ENCODE measurements around the gene HK3.

Gene HK3

DNA sequence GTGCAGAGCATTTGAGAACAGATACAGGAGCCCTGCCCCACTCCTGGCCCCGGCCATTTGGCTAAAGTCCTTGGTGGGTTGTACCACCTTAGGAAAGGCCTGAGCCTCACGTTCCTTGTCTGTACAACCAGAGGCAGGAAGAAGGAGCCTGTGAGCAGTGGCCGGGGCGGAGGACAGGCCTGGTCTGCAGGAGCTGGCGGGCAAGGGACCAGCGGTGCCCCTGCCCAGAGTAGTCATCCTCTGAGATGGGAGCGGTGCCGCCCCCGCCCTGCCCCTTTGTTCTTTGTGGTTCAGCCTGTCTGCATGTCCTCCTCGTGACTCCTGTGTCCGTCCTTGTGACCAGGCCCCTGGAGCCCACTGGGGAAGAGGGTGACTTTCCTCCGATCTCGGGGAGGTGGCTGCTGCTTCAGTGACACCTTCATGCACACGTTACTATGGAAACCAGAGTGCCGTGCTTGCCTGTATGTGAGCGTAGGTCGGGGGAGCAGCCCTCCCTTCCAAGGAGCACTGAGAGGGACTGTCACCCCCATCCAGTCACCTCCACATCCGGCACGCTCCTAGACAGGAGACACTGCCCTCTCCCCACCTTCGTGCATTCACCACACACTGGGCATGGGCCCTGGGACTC is 45.9 kb downstream of the HK3 start:
- Histone ChIP-seq H4K20me1 (ENCODE audit: insufficient read depth, low read length) (no peaks in the 10 kb centered on the region), H2AFZ (ENCODE audit: low read length) (no peak overlapping the region), H3F3A (ENCODE audit: insufficient read depth, low read length) (no peaks in the 10 kb centered on the region), H3K27ac (ENCODE audit: low read depth, low read length, poor library complexity, severe bottlenecking) (no peak overlapping the region), H3K27me3 (ENCODE audit: insufficient read depth, low read length) (peaks cover 12% of the 10 kb centered on the region), H3K4me3 (ENCODE audit: low read depth, low read length, poor library complexity, severe bottlenecking) (no peak overlapping the region), H3K4me2 (ENCODE audit: low read length) (no peak overlapping the region), H3K79me2 (ENCODE audit: insufficient read depth, low read length) (no peaks in the 10 kb centered on the region), H3K4me1 (ENCODE audit: insufficient read depth, low read length, severe bottlenecking) (no peaks in the 10 kb centered on the region), H3K9ac (ENCODE audit: low read length) (no peak overlapping the region), H3K36me3 (ENCODE audit: insufficient read depth, low read length) (no peaks in the 10 kb centered on the region), H3K9me2 (ENCODE audit: low read depth, low read length) (no peaks in the 10 kb centered on the region), H3K9me3 (ENCODE audit: low read length) (no peaks in the 10 kb centered on the region)
- TF ChIP-seq EZH2 (IDR thresholded peaks at IDR 0.05; ENCODE audit: borderline replicate concordance, low read length), result no peak
- TF ChIP-seq, protein P1, sequence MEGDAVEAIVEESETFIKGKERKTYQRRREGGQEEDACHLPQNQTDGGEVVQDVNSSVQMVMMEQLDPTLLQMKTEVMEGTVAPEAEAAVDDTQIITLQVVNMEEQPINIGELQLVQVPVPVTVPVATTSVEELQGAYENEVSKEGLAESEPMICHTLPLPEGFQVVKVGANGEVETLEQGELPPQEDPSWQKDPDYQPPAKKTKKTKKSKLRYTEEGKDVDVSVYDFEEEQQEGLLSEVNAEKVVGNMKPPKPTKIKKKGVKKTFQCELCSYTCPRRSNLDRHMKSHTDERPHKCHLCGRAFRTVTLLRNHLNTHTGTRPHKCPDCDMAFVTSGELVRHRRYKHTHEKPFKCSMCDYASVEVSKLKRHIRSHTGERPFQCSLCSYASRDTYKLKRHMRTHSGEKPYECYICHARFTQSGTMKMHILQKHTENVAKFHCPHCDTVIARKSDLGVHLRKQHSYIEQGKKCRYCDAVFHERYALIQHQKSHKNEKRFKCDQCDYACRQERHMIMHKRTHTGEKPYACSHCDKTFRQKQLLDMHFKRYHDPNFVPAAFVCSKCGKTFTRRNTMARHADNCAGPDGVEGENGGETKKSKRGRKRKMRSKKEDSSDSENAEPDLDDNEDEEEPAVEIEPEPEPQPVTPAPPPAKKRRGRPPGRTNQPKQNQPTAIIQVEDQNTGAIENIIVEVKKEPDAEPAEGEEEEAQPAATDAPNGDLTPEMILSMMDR (IDR thresholded peaks at IDR 0.05; ENCODE audit: low read length), result no peak

DNA sequence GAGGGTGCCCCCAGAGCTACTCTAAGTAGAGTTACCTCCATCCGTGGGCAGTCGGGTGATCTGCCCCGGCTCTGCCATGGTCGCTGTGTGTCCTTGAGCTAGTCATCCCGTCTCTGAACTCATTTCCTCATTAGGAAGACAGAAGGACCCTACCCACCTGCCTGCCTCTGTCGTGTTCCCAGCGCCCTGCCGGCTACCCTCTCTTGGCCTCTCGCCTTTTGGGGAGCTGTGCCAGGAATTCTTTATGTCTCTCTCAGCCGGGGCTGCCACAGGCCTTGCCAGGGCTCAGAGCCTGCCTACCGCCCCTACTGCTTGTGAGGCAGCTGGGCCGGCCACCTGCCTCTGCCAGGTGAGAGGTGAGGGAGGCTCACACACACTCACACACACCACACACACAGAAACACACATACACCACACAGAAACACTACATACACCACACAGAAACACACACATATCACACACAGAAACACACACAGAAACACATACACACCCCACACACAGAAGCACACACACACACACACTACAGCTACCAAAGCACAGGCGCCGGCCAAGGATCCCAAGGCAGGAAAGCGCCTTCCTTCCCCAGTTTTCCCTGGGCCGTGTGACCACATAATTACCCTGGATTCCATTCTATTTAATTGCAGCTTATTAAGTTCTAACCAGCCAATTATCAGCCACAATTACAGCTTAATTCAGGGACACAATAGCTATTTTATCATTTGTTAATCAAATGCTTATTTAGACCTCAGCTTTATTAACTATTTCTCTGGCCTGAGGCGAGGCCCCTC is 47.1 kb downstream of the HK3 start:
- H3K36me3 ChIP-seq (ENCODE audit: insufficient read depth, low read length), result no peaks in the 10 kb centered on the region
- H3K9ac ChIP-seq (ENCODE audit: low read length), result no peak overlapping the region
- no peak overlapping the region for H3K27ac ChIP-seq (ENCODE audit: low read depth, low read length, poor library complexity, severe bottlenecking)
- no peak overlapping the region for H3K4me3 ChIP-seq (ENCODE audit: low read depth, low read length, poor library complexity, severe bottlenecking)
- no peaks in the 10 kb centered on the region for H3K79me2 ChIP-seq (ENCODE audit: insufficient read depth, low read length)
- H3K9me2 ChIP-seq (ENCODE audit: low read depth, low read length), result no peaks in the 10 kb centered on the region
- TF ChIP-seq, protein P1 (IDR thresholded peaks at IDR 0.05; ENCODE audit: low read length), result no peak
- no peak for TF ChIP-seq EZH2 (IDR thresholded peaks at IDR 0.05; ENCODE audit: borderline replicate concordance, low read length)
- no peaks in the 10 kb centered on the region for H4K20me1 ChIP-seq (ENCODE audit: insufficient read depth, low read length)
- H3K9me3 ChIP-seq (ENCODE audit: low read length), result no peaks in the 10 kb centered on the region
- H3F3A ChIP-seq (ENCODE audit: insufficient read depth, low read length), result no peaks in the 10 kb centered on the region
- peaks cover 12% of the 10 kb centered on the region for H3K27me3 ChIP-seq (ENCODE audit: insufficient read depth, low read length)
- no peaks in the 10 kb centered on the region for H3K4me1 ChIP-seq (ENCODE audit: insufficient read depth, low read length, severe bottlenecking)
- no peak overlapping the region for H2AFZ ChIP-seq (ENCODE audit: low read length)
- H3K4me2 ChIP-seq (ENCODE audit: low read length), result no peak overlapping the region

DNA sequence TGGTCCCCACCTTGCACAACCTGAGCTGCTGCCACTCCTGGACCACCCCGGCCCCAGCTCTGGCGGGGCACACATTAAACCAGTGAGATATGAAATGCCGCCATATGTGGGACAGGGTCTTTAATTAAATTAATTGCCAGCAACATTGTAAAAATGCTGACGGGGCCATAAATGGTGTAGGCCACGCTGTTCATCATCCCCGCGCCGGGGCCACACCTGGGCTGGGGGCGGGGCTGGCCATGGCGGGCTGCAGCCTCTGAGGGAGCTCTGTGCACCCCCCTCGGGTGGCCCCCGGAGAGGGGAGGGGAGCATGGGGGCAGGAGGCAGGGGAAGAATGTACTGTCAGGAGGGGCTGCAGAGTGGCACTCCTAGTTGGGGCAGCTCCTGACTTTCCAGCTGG is 47.8 kb downstream of the HK3 start:
- Histone ChIP-seq H3K4me1 (ENCODE audit: insufficient read depth, low read length, severe bottlenecking) (no peaks in the 10 kb centered on the region), H2AFZ (ENCODE audit: low read length) (no peak overlapping the region), H3K4me2 (ENCODE audit: low read length) (no peak overlapping the region), H3K9ac (ENCODE audit: low read length) (no peak overlapping the region), H3K27me3 (ENCODE audit: insufficient read depth, low read length) (peaks cover 12% of the 10 kb centered on the region), H4K20me1 (ENCODE audit: insufficient read depth, low read length) (no peaks in the 10 kb centered on the region), H3K27ac (ENCODE audit: low read depth, low read length, poor library complexity, severe bottlenecking) (no peak overlapping the region), H3K79me2 (ENCODE audit: insufficient read depth, low read length) (no peaks in the 10 kb centered on the region), H3K9me3 (ENCODE audit: low read length) (no peaks in the 10 kb centered on the region), H3K36me3 (ENCODE audit: insufficient read depth, low read length) (no peaks in the 10 kb centered on the region), H3K9me2 (ENCODE audit: low read depth, low read length) (no peaks in the 10 kb centered on the region), H3F3A (ENCODE audit: insufficient read depth, low read length) (no peaks in the 10 kb centered on the region), H3K4me3 (ENCODE audit: low read depth, low read length, poor library complexity, severe bottlenecking) (no peak overlapping the region)
- no peak for TF ChIP-seq EZH2 (IDR thresholded peaks at IDR 0.05; ENCODE audit: borderline replicate concordance, low read length)
- TF ChIP-seq, protein P1 (IDR thresholded peaks at IDR 0.05; ENCODE audit: low read length), result no peak

Data from OCI-LY1 (cell line).